ENCODE measurements around the gene CDR2. TPM values are rescaled to one million over a fixed set of nuclear protein-coding genes. Genes with fewer than 3 reads are reported as not detected.
"Not testable (repeated sequence)": the region's sequence is repeated elsewhere in the genome, so short reads cannot be mapped to it uniquely, and the experiment has no call there.

Gene CDR2
- total RNA-seq, 8 experiments from 2014 or later, result 10.0 to 31.5 (median 18.3) TPM

GRCh38 chr16:22355487-22355908, 18.9 kb downstream of the CDR2 start:
- Histone ChIP-seq H3K4me3 (no peak overlapping the region), H3K4me1 (replicated peaks in 1 of 2) (peaks cover 5 to 8% of the 10 kb centered on the region in 2 donors), H3K27ac (no peak overlapping the region)
- ATAC-seq (replicated peaks in 6 of 8), result no peak
- in situ Hi-C loops (cut with MboI; ENCODE audit: low pct_unique_long_range_greater_than_20kb in 2 of 9, low sequenced_read_pairs in 9 of 9, unreplicated experiment in 9 of 9), result no loop called here

- Histone ChIP-seq H3K4me3 (no peak overlapping the region), H3K27ac (no peak overlapping the region), H3K4me1 (replicated peaks in 1 of 2) (peaks cover 5 to 8% of the 10 kb centered on the region in 2 donors)
- peak in 3 of 8 experiments; percentile 37 to 41 (median 38) for ATAC-seq (replicated peaks in 6 of 8)
- 0 to 60% (median 47%) methylated on average over 1 to 5 of the region's 5 CpGs; no CpG with 5 or more reads in 2 of the 10 experiments for WGBS, 10 experiments
- in situ Hi-C loops (cut with MboI; ENCODE audit: low pct_unique_long_range_greater_than_20kb in 2 of 9, low sequenced_read_pairs in 9 of 9, unreplicated experiment in 9 of 9), result no loop called here
These were observed 20.4 kb downstream of the CDR2 start for GRCh38 chr16:22353933-22354541.

- Histone ChIP-seq H3K4me1 (replicated peaks in 1 of 2) (peaks cover 5 to 8% of the 10 kb centered on the region in 2 donors), H3K27ac (peak overlapping the region; percentile 28 to 62), H3K4me3 (no peak overlapping the region)
- 33 to 78% (median 54%) methylated on average over 1 to 3 of the region's 3 CpGs; no CpG with 5 or more reads in 4 of the 10 experiments for WGBS, 10 experiments
- in situ Hi-C loops (cut with MboI; ENCODE audit: low pct_unique_long_range_greater_than_20kb in 2 of 9, low sequenced_read_pairs in 9 of 9, unreplicated experiment in 9 of 9), result no loop called here
- peak; percentile 55 to 96 (median 76) for ATAC-seq (replicated peaks in 6 of 8)
These were observed 21.1 kb downstream of the CDR2 start for GRCh38 chr16:22353191-22353919.

- Histone ChIP-seq H3K4me3 (no peak overlapping the region), H3K27ac (no peak overlapping the region), H3K4me1 (replicated peaks in 1 of 2) (peaks cover 5 to 8% of the 10 kb centered on the region in 2 donors)
- peak in 1 of 8 experiments; percentile 66 for ATAC-seq (replicated peaks in 6 of 8)
- WGBS, 10 experiments, result 82 to 100% (median 88%) methylated on average over 1 to 5 of the region's 5 CpGs
- in situ Hi-C loops (cut with MboI; ENCODE audit: low pct_unique_long_range_greater_than_20kb in 2 of 9, low sequenced_read_pairs in 9 of 9, unreplicated experiment in 9 of 9), result no loop called here
These were observed 21.7 kb downstream of the CDR2 start for GRCh38 chr16:22352723-22353122.

GRCh38 chr16:22352140-22352539, 22.3 kb downstream of the CDR2 start:
- peaks cover 5 to 8% of the 10 kb centered on the region in 2 donors for H3K4me1 ChIP-seq (replicated peaks in 1 of 2)
- in situ Hi-C loops (cut with MboI; ENCODE audit: low pct_unique_long_range_greater_than_20kb in 2 of 9, low sequenced_read_pairs in 9 of 9, unreplicated experiment in 9 of 9), result no loop called here
- ATAC-seq (replicated peaks in 6 of 8), result no peak
- no peak overlapping the region for H3K27ac ChIP-seq
- 73 to 100% (median 98%) methylated on average over 1 to 6 of the region's 6 CpGs; no CpG with 5 or more reads in 1 of the 10 experiments for WGBS, 10 experiments
- H3K4me3 ChIP-seq, result no peak overlapping the region

- ATAC-seq (replicated peaks in 6 of 8); H3K27ac ChIP-seq; H3K4me3 ChIP-seq; H3K4me1 ChIP-seq (replicated peaks in 1 of 2); in situ Hi-C loops (cut with MboI; ENCODE audit: low pct_unique_long_range_greater_than_20kb in 2 of 9, low sequenced_read_pairs in 9 of 9, unreplicated experiment in 9 of 9): not testable (repeated sequence)
- 93 to 100% (median 100%) methylated on average over 1 to 3 of the region's 6 CpGs; no CpG with 5 or more reads in 3 of the 10 experiments for WGBS, 10 experiments
These were observed 23.4 kb downstream of the CDR2 start for GRCh38 chr16:22351017-22351416.

- H3K4me1 ChIP-seq (replicated peaks in 1 of 2), result peaks cover 3% of the 10 kb centered on the region in 2 donors
- no peak for ATAC-seq (replicated peaks in 6 of 8)
- no peak overlapping the region for H3K27ac ChIP-seq
- in situ Hi-C loops (cut with MboI; ENCODE audit: low pct_unique_long_range_greater_than_20kb in 2 of 9, low sequenced_read_pairs in 9 of 9, unreplicated experiment in 9 of 9), result loop anchor here in 2 of 9 experiments (25.0 kb wide), 2 partner anchors 1161 to 1486 kb away; no protein-coding TSS in a partner anchor
- H3K4me3 ChIP-seq, result no peak overlapping the region
- WGBS, 10 experiments, result 40 to 100% (median 85%) methylated on average over 1 to 2 of the region's 2 CpGs; no CpG with 5 or more reads in 2 of the 10 experiments
These were observed 26.1 kb downstream of the CDR2 start for GRCh38 chr16:22348291-22348690.

GRCh38 chr16:22347100-22347820, 27.2 kb downstream of the CDR2 start:
- no peak overlapping the region for H3K4me3 ChIP-seq
- peak in 2 of 8 experiments; percentile 21 to 25 for ATAC-seq (replicated peaks in 6 of 8)
- H3K4me1 ChIP-seq (replicated peaks in 1 of 2), result no peaks in the 10 kb centered on the region
- 80 to 100% (median 93%) methylated on average over 1 to 12 of the region's 20 CpGs for WGBS, 10 experiments
- no peak overlapping the region for H3K27ac ChIP-seq
- in situ Hi-C loops (cut with MboI; ENCODE audit: low pct_unique_long_range_greater_than_20kb in 2 of 9, low sequenced_read_pairs in 9 of 9, unreplicated experiment in 9 of 9), result loop anchor here in 2 of 9 experiments (25.0 kb wide), 2 partner anchors 1160 to 1485 kb away; no protein-coding TSS in a partner anchor

GRCh38 chr16:22346483-22346882, 27.9 kb downstream of the CDR2 start:
- in situ Hi-C loops (cut with MboI; ENCODE audit: low pct_unique_long_range_greater_than_20kb in 2 of 9, low sequenced_read_pairs in 9 of 9, unreplicated experiment in 9 of 9), result loop anchor here in 2 of 9 experiments (25.0 kb wide), 2 partner anchors 1159 to 1484 kb away; no protein-coding TSS in a partner anchor
- no peaks in the 10 kb centered on the region for H3K4me1 ChIP-seq (replicated peaks in 1 of 2)
- H3K4me3 ChIP-seq, result no peak overlapping the region
- no peak overlapping the region for H3K27ac ChIP-seq
- WGBS, 10 experiments, result 54 to 92% (median 86%) methylated on average over 2 to 9 of the region's 9 CpGs; no CpG with 5 or more reads in 1 of the 10 experiments
- ATAC-seq (replicated peaks in 6 of 8), result no peak

GRCh38 chr16:22342082-22342481, 32.3 kb downstream of the CDR2 start:
- in situ Hi-C loops (cut with MboI; ENCODE audit: low pct_unique_long_range_greater_than_20kb in 2 of 9, low sequenced_read_pairs in 9 of 9, unreplicated experiment in 9 of 9), result loop anchor here in 2 of 9 experiments (25.0 kb wide), 2 partner anchors 1155 to 1480 kb away; no protein-coding TSS in a partner anchor
- 93 to 100% (median 98%) methylated on average over 1 to 2 of the region's 2 CpGs; no CpG with 5 or more reads in 2 of the 10 experiments for WGBS, 10 experiments

GRCh38 chr16:22340945-22341344, 33.5 kb downstream of the CDR2 start:
- no peaks in the 10 kb centered on the region for H3K4me1 ChIP-seq (replicated peaks in 1 of 2)
- H3K4me3 ChIP-seq, result no peak overlapping the region
- in situ Hi-C loops (cut with MboI; ENCODE audit: low pct_unique_long_range_greater_than_20kb in 2 of 9, low sequenced_read_pairs in 9 of 9, unreplicated experiment in 9 of 9), result loop anchor here in 2 of 9 experiments (25.0 kb wide), 2 partner anchors 1154 to 1479 kb away; no protein-coding TSS in a partner anchor
- H3K27ac ChIP-seq, result no peak overlapping the region
- no peak for ATAC-seq (replicated peaks in 6 of 8)

More at GRCh38 chr16:22342082-22342481, 32.3 kb downstream of the CDR2 start:
- Histone ChIP-seq H3K4me3 (no peak overlapping the region), H3K27ac (no peak overlapping the region), H3K4me1 (replicated peaks in 1 of 2) (no peaks in the 10 kb centered on the region)
- ATAC-seq (replicated peaks in 6 of 8), result no peak

- H3K4me1 ChIP-seq (replicated peaks in 1 of 2), result no peaks in the 10 kb centered on the region
- in situ Hi-C loops (cut with MboI; ENCODE audit: low pct_unique_long_range_greater_than_20kb in 2 of 9, low sequenced_read_pairs in 9 of 9, unreplicated experiment in 9 of 9), result loop anchor here in 2 of 9 experiments (25.0 kb wide), 2 partner anchors 1151 to 1476 kb away; no protein-coding TSS in a partner anchor
- 78 to 100% (median 93%) methylated on average over 1 to 4 of the region's 4 CpGs for WGBS, 10 experiments
- ATAC-seq (replicated peaks in 6 of 8), result no peak
- H3K4me3 ChIP-seq, result no peak overlapping the region
- no peak overlapping the region for H3K27ac ChIP-seq
These were observed 36.4 kb downstream of the CDR2 start for GRCh38 chr16:22337849-22338635.
